H9 (cell line): ENCODE data around the gene FSTL4. TPM values are rescaled to one million over a fixed set of nuclear protein-coding genes. Genes with fewer than 3 reads are reported as not detected.

Source experiments
- DNase-seq: peaks from one replicate; pipeline ENCODE4 v3.0.0-alpha.2; 2017
- H2AFZ ChIP-seq: one replicate; pipeline ENCODE4 v1.6.1; 2013; ENCODE audit warnings: mild to moderate bottlenecking, low read length, control low read depth, moderate library complexity
- H2AK5ac ChIP-seq: 2 replicates; pipeline ENCODE4 v1.6.1; 2013; ENCODE audit warnings: low read length, control low read depth, mixed read lengths; ENCODE audit not compliant: insufficient read length
- H2BK120ac ChIP-seq: one replicate; pipeline ENCODE4 v1.6.1; 2013; ENCODE audit warnings: low read depth, mild to moderate bottlenecking, low read length, control low read depth, inconsistent platforms; ENCODE audit not compliant: poor library complexity, severe bottlenecking
- H2BK12ac ChIP-seq: 2 replicates; pipeline ENCODE4 v1.6.1; 2013; ENCODE audit warnings: low read length, control low read depth, mixed read lengths, low read depth; ENCODE audit not compliant: insufficient read length
- H2BK15ac ChIP-seq: 2 replicates; pipeline ENCODE4 v1.6.1; 2013; ENCODE audit warnings: low read depth, low read length, control low read depth
- H2BK20ac ChIP-seq: one replicate; pipeline ENCODE4 v1.6.1; 2013; ENCODE audit warnings: low read depth, mild to moderate bottlenecking, low read length, control low read depth, inconsistent platforms; ENCODE audit not compliant: poor library complexity, severe bottlenecking
- H2BK5ac ChIP-seq: 2 replicates; pipeline ENCODE4 v1.6.1; 2013; ENCODE audit warnings: low read length, control low read depth, mixed read lengths; ENCODE audit not compliant: insufficient read length
- H3K14ac ChIP-seq: 2 replicates; pipeline ENCODE4 v1.6.1; 2013; ENCODE audit warnings: low read length, control low read depth; ENCODE audit not compliant: insufficient read depth
- H3K18ac ChIP-seq: 2 replicates; pipeline ENCODE4 v1.6.1; 2013; ENCODE audit warnings: low read depth, mild to moderate bottlenecking, mixed read lengths, low read length, control low read depth; ENCODE audit not compliant: insufficient read length
- H3K23ac ChIP-seq: 2 replicates; pipeline ENCODE4 v1.6.1; 2013; ENCODE audit warnings: low read length, control low read depth, mixed read lengths, low read depth; ENCODE audit not compliant: insufficient read length
- H3K23me2 ChIP-seq: 2 replicates; pipeline ENCODE4 v1.6.1; 2013; ENCODE audit warnings: low read depth, mild to moderate bottlenecking, mixed read lengths, low read length, control low read depth; ENCODE audit not compliant: insufficient read length, poor library complexity, severe bottlenecking
- H3K27ac ChIP-seq: 2 replicates; pipeline ENCODE4 v1.5.1; 2013; ENCODE audit warnings: low read length, control low read depth, mixed read lengths, low read depth; ENCODE audit not compliant: insufficient read length
- H3K27me3 ChIP-seq: 2 replicates; pipeline ENCODE4 v1.6.1; 2013; ENCODE audit warnings: low read length, control low read depth, inconsistent platforms; ENCODE audit not compliant: insufficient read depth
- H3K4ac ChIP-seq: 2 replicates; pipeline ENCODE4 v1.6.1; 2013; ENCODE audit warnings: low read depth, mild to moderate bottlenecking, control low read depth, inconsistent platforms, low read length, moderate library complexity
- H3K4me1 ChIP-seq: 2 replicates; pipeline ENCODE4 v1.6.1; 2013; ENCODE audit warnings: low read length, control low read depth, inconsistent platforms; ENCODE audit not compliant: insufficient read depth
- H3K4me2 ChIP-seq: 2 replicates; pipeline ENCODE4 v1.6.1; 2013; ENCODE audit warnings: low read length, control low read depth, mixed read lengths; ENCODE audit not compliant: insufficient read length, insufficient read depth
- H3K56ac ChIP-seq: 2 replicates; pipeline ENCODE4 v1.6.1; 2013; ENCODE audit warnings: low read depth, mild to moderate bottlenecking, mixed read lengths, low read length, control low read depth; ENCODE audit not compliant: insufficient read length
- H3K79me1 ChIP-seq: 2 replicates; pipeline ENCODE4 v1.6.1; 2013; ENCODE audit warnings: low read depth, mild to moderate bottlenecking, moderate library complexity, low read length, control low read depth, inconsistent platforms; ENCODE audit not compliant: insufficient read depth, poor library complexity, severe bottlenecking
- H3K79me2 ChIP-seq: 2 replicates; pipeline ENCODE4 v1.6.1; 2013; ENCODE audit warnings: low read length, control low read depth, inconsistent platforms; ENCODE audit not compliant: insufficient read depth
- H3K9ac ChIP-seq: 2 replicates; pipeline ENCODE4 v1.6.1; 2013; ENCODE audit warnings: low read length, control low read depth, mixed read lengths; ENCODE audit not compliant: insufficient read length; ENCODE audit errors: extremely low read depth
- H3K9me3 ChIP-seq: one replicate; pipeline ENCODE4 v1.6.1; 2013; ENCODE audit warnings: low read depth, low read length, inconsistent platforms; ENCODE audit not compliant: control insufficient read depth
- H3T11ph ChIP-seq: one replicate; pipeline ENCODE4 v1.6.1; 2013; ENCODE audit warnings: mild to moderate bottlenecking, low read length, control low read depth, inconsistent platforms
- H4K20me1 ChIP-seq: one replicate; pipeline ENCODE4 v1.6.1; 2013; ENCODE audit not compliant: control insufficient read depth, insufficient read length, insufficient read depth
- H4K5ac ChIP-seq: 2 replicates; pipeline ENCODE4 v1.6.1; 2013; ENCODE audit warnings: low read depth, mild to moderate bottlenecking, mixed read lengths, low read length, control low read depth; ENCODE audit not compliant: insufficient read length
- H4K8ac ChIP-seq: replicated peaks from 2 replicates; pipeline ENCODE4 v1.6.1; 2013; ENCODE audit warnings: low read length, control low read depth, mixed read lengths, low read depth; ENCODE audit not compliant: insufficient read length
- H4K91ac ChIP-seq: 2 replicates; pipeline ENCODE4 v1.6.1; 2013; ENCODE audit warnings: low read depth, mild to moderate bottlenecking, moderate library complexity, mixed read lengths, low read length, control low read depth; ENCODE audit not compliant: insufficient read length
- H3K27ac Mint-ChIP-seq, 3 experiments: 2 replicates in 2 of 3; 3 replicates in 1 of 3; pipeline ENCODE4 v1.8.0; 2020 to 2021; ENCODE audit warnings: mixed read lengths in 3 of 3, mild to moderate bottlenecking in 1 of 3, moderate library complexity in 1 of 3
- H3K27me3 Mint-ChIP-seq: 2 replicates; pipeline ENCODE4 v1.8.0; 2021; ENCODE audit warnings: low read depth, mild to moderate bottlenecking, moderate library complexity, mixed read lengths
- H3K36me3 Mint-ChIP-seq, 3 experiments: 2 replicates in 2 of 3; 3 replicates in 1 of 3; pipeline ENCODE4 v1.8.0; 2020 to 2021; ENCODE audit warnings: low read depth in 3 of 3, mixed read lengths in 3 of 3; ENCODE audit not compliant: insufficient read depth in 1 of 3
- H3K4me1 Mint-ChIP-seq, 2 experiments: 2 replicates each; pipeline ENCODE4 v1.8.0; 2020; ENCODE audit warnings: mixed read lengths in 2 of 2
- H3K4me3 Mint-ChIP-seq, 2 experiments: 2 replicates in 1 of 2; 3 replicates in 1 of 2; pipeline ENCODE4 v1.8.0; 2020 to 2021; ENCODE audit warnings: mild to moderate bottlenecking in 2 of 2, mixed read lengths in 2 of 2, moderate library complexity in 1 of 2
- H3K9me3 Mint-ChIP-seq, 2 experiments: 2 replicates in 1 of 2; 3 replicates in 1 of 2; pipeline ENCODE4 v1.8.0; 2020; ENCODE audit warnings: mild to moderate bottlenecking in 2 of 2, mixed read lengths in 2 of 2, moderate library complexity in 1 of 2
- CTCF ChIP-seq: fragments of 200-600 bp; sonication (generic); conservative IDR thresholded peaks from 3 replicates; pipeline ENCODE4 v1.8.0; 2021; ENCODE audit warnings: antibody characterized with exemption, mild to moderate bottlenecking
- whole genome bisulfite sequencing: extraction: QIAGEN DNeasy Blood & Tissue Kit; methylation state at CpG from one replicate; pipeline ENCODE4 v1.1.7; 2013; ENCODE audit warnings: missing lambda C conversion rate, low lambda C conversion rate, mixed read lengths; ENCODE audit not compliant: insufficient read length; ENCODE audit errors: extremely low coverage; 5-methylcytosine and 5-hydroxymethylcytosine counted together
- total RNA-seq: library from RNA; stranded (reverse); gene quantifications from 2 replicates; pipeline ENCODE4 v1.2.1, GENCODE V29; 2021

FSTL4 gene
- total RNA-seq, 1 experiment from 2014 or later, result 5.7 TPM

GRCh38 chr5:133274597-133274935 lies 337.8 kb downstream of the FSTL4 start:
- WGBS, result no CpG with 5 or more reads among the region's 5 CpGs
- Histone ChIP-seq H4K8ac (no peak overlapping the region), H3K23ac (no peak overlapping the region), H3K4ac (no peak overlapping the region), H4K20me1 (no peaks in the 10 kb centered on the region), H2BK20ac (no peak overlapping the region), H2BK12ac (no peak overlapping the region), H2BK15ac (no peak overlapping the region), H3T11ph (no peak overlapping the region), H2BK5ac (no peak overlapping the region), H4K91ac (no peak overlapping the region), H3K23me2 (no peaks in the 10 kb centered on the region), H2BK120ac (no peak overlapping the region), H2AK5ac (no peak overlapping the region), H4K5ac (no peak overlapping the region), H3K56ac (no peak overlapping the region), H2AFZ (no peak overlapping the region), H3K4me1 (no peaks in the 10 kb centered on the region), H3K27me3 (no peaks in the 10 kb centered on the region), H3K9me3 (no peaks in the 10 kb centered on the region), H3K79me1 (no peaks in the 10 kb centered on the region), H3K18ac (no peak overlapping the region), H3K27ac (no peak overlapping the region), H3K9ac (no peak overlapping the region), H3K14ac (no peak overlapping the region), H3K4me2 (no peak overlapping the region), H3K79me2 (no peaks in the 10 kb centered on the region)
- H3K27ac Mint-ChIP-seq, result no peak overlapping the region
- H3K4me3 Mint-ChIP-seq, result no peak overlapping the region
- DNase-seq, result no peak
- no peaks in the 10 kb centered on the region; the same call in 1 of the 2 replicates for H3K27me3 Mint-ChIP-seq
- peaks cover 5 to 6% of the 10 kb centered on the region in 2 experiments; a peak in 4 of 5 replicates for H3K9me3 Mint-ChIP-seq
- TF ChIP-seq CTCF, result no peak
- H3K4me1 Mint-ChIP-seq, result peaks cover 3 to 7% of the 10 kb centered on the region in 2 experiments
- peaks cover 0 to 4% (median 0%) of the 10 kb centered on the region in 3 experiments; a peak in 3 of 7 replicates for H3K36me3 Mint-ChIP-seq
